AG20443 (cell line): ENCODE results near the gene SLC15A4.
"Not testable (repeated sequence)": the region's sequence is repeated elsewhere in the genome, so short reads cannot be mapped to it uniquely, and the experiment has no call there.

Experiments used
- DNase-seq: peaks from one replicate; pipeline ENCODE4 v3.0.0; 2012; ENCODE audit warnings: low spot score, mixed read lengths

The SLC15A4 gene

DNA sequence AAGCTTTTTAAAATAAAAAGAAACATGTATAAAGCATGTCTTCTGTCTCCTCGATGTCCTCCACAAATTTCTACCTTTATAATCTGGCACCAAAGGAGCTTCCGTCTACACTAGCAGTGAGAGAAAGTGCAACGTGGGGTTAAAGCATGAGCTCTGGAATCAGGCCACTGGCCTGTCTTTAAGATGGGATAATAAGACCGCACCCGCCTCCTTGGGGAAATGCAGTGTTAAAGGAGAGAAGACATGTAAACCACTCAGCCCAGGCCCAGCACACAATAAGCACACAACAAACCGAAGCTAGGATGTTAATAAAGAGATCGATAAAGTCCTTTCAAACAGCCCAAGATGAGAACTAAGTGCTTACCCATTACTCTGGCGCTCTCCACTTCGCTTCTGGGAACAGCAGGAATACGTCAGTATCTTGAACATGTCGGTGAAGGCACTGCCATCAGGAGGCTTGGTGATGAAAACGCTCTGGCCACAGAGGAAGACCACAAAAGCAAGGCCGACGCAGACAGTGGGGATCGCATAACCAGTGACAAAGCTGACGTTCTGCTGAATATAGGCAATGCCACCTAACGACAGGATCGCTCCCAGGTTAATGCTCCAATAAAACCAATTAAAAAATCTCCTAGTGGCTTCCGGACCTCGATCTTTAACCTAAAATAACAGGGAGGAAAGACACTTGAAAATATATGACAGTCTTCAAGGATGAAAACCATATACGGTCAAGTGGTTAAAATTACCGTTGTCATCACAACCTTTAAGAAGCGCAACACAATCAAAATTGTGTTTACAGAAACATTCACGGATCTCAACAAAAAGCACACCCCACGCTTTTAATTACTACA, 9.1 kb downstream of the SLC15A4 start:
- DNase-seq, result no peak

DNA sequence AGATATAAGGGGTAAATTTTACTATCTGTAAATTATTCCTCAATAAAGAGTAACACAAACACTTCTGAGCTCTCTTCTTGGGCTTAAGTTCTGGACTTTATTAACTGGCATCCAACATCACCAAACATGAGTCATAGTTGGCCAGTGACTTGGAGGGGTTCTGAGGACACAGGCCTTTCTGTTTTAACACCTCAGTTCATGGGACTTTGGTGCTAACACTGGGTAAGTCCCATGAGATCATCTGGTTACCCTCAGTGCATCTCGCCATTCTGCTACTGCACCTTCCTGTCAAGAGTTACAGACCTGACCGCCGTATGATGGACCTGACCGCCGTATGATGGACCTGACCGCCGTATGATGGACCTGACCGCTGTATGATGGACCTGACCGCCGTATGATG, 9.9 kb downstream of the SLC15A4 start:
- DNase-seq, result no peak

DNA sequence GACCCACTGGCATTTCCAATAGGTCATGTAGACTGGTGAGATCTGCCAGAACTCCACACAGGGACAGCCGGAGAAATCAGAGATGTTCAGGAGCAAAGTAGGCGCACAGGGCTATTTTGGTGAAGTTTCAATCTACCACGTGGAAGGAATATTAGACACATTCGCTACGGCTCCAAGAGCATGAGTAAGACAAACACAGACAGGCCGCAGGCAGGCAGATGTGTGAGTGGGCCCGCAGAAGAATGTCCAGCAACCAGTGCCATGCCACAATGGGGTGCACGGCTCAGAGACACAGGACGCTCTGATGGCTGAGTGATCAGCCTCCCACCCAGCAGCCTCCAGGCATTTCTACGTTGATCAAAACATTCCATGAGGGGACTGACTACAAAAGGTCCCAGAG, 10.4 kb downstream of the SLC15A4 start:
- peak; percentile 66 for DNase-seq

DNA sequence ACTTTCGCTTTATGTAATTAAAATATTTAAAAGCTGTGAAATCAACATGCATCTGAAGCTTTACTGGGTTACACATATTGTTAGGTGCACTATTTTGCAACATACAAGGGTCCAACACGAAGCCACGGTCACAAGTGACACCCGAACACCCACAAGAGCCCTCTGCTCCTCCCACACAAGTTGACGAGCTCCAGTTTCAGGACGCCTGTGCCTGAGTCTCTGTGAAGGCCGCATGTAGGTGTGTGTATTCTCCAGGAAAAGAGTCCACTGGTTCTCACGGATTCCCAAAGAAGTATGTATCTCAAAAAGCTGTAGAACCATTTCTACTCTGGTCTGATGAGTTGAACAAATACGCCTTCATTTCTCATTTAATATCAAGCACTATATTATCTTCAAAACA, 12.0 kb downstream of the SLC15A4 start:
- no peak for DNase-seq

DNA sequence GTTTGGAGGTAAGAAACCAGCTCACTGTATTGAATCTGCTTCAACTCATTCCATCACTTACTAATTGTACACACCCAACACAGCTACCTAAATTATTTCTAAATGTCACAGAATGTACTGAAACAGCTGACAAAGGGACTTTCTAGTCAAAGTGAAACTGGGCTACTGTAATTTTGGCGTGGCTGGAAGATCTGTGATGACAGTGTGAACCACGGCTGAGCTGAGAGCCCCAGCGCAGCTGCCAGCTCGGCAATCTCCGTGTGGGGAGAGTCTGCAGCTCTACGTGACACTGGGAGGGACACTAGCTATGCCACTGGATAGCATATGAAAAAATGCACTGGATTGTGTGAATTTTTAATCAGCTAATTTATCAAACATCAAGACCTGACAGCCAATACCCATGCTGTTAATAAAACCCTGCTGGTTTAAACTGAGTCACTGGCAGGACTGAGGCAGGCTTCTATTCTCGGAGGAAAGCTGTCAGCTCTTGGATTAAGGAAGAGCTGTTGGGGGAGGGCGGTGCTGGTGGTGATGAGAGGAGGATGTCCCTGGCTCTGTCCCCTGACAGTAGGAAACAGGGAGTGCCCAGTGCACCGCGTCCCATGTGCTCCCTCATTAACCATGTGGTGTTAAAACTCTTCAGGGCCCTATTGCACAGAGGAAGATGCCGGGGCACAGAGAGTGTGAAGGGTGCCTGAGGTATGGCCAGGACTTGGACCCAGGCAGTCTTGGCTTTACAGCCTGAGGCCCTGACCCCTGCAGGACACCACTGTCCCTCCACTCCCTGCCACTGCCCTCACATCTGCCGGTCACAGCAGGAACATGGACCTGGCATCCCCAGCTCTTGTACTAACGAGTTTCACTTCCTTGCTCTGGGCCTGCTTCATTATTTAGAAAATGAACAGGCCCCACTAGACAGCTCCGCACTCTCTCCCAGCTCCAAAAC, 13.3 kb downstream of the SLC15A4 start:
- peak; percentile 69 for DNase-seq

DNA sequence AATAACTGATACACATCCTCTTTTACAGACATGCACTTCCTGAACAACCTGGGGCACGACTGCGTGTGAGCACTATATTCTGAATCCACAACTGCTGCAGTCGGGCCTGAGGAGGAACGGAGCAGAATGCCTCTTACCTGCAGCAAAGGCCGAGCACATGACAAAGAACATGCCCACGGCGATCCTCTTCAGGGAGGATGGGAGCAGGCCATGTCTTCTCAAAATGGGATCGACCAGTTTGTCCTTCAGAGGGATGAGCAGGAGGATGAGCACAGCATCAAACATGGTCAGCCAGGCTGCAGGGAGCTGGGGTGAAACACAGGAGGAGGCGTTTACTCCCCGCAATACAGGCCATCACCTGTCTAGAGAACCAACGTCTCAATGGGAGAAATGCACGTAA, 15.1 kb downstream of the SLC15A4 start:
- no peak for DNase-seq

DNA sequence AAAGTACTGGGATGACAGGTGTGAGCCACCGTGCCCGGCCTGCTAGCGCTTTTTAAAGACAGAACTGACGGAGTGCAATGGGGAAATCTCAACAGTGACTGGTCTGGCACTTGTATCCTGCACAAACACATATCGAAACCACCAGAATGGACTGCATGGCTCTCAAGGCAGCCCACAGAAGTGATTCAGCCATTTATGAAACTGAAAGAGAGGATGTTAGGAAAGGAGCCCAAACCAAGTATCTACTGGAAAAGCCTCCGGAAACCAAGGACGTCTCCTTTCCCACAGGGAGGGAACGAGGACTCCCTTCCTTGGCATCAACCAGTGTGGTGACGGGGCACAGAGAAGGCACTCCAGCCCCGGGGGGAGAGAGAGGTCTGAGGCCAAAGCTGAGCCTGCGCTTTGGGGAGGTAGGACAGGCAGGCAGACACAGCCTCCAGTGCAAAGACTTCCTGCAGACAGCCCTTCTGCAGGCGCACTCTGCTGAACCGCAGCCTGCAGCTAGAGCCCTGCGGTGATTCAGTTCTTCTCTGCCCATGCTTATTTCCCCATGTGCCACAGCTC, 16.5 kb downstream of the SLC15A4 start:
- DNase-seq, result no peak

DNA sequence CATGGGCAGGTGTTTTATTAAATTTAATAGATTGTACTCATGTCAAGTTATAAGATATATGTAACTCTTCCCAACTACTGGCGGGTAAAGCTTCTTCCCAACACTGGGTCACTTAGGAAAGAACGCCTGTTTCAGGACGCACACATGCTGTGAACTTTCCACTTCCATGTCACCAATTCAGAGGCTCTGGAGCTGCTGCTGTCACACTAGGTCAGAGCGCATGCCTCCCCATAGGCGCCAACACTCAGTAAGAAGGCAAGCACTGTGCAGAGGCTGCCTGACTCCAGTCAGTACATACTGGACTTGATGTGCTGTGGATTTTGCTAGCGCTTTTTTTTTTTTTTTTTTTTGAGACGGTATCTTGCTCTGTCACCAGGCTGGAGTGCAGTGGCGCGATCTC, 17.2 kb downstream of the SLC15A4 start:
- DNase-seq, result no peak

DNA sequence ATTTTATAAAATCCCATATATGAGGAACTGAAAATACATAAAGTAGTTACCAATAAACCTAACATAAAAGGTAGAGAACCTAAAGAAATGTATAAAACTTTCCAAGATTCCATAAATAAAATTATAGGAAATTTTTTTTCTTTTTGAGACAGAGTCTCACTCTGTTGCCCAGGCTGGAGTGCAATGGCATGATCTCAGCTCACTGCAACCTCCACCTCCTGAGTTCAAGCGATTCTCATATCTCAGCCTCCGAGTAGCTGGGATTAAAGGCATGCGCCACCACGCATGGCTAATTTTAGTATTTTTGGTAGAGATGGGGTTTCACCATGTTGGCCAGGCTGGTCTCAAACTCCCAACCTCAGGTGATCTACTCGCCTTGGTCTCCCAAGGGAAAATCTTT, 18.4 kb downstream of the SLC15A4 start:
- DNase-seq, result not testable (repeated sequence)

DNA sequence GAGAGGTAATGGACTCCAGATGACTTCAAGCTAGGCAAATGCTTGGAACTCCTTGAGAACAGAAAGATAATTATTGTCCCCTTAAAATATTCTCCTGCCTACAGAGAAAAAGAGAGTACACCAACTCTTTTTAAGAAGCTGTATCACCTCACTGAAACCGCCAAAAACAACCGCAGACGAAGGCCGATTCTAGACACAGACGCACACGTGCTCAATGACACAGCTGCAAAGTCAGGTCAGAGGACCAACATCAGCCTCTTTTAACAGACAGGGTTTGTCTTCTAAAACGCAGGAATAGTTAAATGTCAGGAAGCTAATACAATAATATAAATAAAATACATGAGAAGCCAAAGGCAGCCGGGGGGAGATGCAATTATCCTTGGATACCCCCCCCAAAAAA, 19.0 kb downstream of the SLC15A4 start:
- no peak for DNase-seq

DNA sequence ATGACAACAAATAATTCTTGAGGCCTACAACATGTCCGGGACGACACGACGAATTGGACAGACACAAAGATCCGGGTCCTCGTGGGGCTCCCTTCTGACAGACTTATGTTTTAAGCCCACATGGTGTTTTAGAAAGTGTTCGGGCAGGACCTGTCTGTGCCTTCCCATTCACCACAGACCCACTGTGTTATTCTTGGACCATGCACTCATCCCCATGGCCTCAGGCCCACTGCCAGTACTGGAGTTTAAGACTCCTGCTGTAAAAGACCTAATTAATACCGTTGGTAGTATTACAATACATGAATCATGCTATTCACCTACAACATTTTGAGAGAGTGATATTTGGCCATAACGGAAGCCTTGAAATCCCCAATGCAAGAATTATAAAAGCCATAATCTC, 20.0 kb downstream of the SLC15A4 start:
- no peak for DNase-seq

DNA sequence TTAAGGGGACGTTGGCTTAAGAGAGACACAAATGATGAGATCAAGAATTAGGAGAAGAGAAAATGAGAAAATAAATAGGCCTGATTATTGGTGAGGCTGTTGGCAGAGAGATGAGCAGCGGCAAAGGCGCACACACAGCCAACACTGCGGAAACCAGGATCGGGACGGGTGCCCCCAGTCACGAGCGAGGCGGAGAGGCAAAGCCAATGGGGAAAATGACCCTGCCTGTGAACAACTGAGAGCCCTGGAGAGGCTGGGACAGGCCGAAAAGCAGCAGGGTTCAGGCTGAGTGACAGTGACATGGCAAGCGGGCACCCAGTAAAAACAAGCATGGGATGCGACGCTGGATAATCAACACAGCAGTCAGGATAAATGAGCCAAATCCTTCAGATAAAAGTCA, 21.0 kb downstream of the SLC15A4 start:
- no peak for DNase-seq

DNA sequence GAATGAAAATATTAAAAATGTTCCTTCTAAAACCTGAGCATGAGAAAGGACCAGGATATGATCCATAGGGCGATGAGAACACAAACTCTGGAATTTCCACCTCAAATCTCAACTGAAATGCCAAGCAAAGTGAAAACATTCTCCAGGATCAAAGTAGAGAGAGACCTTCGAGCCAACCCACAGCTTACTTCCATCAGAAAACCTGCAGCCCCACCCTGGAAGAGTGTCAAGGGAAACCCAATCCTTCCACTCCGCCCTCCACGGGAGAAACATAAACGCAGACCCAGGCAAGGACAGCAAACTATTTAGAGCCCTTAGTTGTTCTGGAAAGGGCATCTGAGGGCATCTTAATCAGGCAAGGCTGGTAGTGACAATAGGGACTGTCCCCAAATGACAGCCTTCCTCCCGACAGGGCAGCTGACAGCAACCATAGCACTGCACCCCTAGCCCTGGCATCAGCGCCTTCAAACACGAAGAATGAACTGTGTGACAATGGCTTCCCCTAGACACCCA, 21.8 kb downstream of the SLC15A4 start:
- peak; percentile 52 for DNase-seq

DNA sequence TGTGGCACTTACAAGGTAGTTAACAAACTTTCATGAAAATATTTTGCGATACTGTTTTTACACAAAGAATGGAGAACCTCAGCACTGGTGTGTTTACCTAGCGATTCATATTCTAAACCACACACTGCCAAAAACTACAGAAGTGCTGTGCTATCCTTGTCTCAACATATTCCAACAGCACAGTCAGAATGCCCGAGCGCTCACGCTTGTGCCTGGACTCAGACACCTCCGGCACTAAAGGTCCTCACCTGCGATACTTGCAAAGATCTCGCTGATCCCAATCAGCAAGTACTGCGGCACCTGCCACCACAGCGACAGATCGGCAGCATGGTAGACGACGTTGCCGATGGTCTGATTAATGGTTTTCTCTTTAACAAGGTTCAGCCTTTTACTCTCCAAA, 23.2 kb downstream of the SLC15A4 start:
- DNase-seq, result no peak

DNA sequence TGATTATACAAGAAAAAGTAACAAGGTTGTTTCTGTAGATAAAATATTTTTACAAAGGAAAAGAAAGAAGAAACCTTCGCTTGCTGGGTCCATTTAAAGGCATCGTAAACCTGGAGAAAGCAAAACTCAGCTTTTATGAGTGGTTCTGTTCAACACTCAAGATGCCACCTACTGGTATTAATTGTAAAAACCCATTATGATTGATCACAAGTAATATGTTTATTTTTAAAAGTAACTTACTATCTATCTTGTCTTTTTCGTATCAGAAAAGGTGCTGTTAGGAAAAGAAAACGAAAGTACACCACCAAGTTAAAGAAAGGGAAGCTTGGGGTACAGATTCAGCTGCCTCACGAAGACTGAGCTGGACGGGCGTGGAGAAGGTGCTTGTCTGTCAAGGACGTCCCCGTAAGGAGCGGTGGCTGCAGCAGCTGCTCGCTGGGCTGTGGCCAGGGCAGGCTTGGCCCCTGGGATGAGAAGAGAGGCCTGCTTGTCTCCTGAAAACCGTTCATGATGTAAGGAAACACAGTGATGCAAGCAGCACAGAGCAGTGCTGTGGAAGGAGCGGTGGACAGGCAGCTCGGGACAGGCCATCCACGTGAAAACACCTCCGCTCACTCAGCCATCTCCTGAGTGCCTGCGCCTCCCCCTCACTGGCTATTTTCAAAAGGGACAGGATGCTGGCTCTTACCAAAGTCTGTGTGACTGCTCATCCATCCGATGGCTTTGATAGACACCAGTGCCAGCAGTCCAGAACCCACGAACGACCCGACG, 25.0 kb downstream of the SLC15A4 start:
- DNase-seq, result no peak

DNA sequence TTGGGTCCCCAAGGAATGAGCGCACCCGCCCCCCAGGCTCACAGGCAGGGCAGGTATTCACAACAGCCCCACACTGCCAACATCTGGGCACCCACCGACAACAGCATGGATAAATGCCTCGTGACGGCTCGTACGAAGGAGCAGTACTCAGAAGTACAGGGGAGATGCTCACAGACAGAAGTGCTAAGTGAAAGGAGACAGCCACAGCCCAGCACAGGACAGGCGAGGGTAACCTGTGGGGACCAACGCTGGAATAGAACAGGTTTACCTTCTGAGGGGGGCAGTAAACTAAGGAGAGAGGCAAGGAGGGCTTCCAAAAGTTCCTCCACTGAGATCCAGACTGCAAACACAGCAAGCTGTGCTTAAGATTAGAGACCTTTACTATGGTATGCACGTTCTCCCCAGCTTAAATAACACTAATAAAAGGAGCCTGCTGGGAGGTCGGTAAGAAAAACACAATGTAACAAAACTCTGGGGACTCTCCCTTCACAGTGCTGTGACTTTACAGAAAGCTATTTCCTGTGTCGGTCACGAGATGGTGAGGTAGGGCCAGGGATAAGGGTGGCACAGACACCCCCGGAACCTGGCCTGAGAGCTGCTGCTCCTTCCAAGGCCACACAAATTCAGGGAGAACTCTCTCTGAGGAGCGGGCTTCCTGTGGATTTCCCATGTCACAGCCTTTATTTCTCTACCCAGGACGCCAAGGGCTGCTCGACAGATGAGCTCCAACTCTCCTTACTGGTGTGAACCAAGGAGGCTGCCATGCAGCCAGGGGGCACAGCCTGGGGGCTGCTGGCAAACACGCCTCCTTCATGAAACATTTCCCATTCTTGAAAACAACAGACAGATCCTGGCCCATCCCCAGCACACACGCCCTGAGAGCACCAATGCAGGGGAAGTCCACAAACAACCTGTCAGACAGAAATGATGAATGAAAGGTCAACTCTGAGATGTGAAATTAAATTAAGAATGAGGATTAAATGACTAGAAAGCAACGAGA, 26.3 kb downstream of the SLC15A4 start:
- DNase-seq, result no peak

DNA sequence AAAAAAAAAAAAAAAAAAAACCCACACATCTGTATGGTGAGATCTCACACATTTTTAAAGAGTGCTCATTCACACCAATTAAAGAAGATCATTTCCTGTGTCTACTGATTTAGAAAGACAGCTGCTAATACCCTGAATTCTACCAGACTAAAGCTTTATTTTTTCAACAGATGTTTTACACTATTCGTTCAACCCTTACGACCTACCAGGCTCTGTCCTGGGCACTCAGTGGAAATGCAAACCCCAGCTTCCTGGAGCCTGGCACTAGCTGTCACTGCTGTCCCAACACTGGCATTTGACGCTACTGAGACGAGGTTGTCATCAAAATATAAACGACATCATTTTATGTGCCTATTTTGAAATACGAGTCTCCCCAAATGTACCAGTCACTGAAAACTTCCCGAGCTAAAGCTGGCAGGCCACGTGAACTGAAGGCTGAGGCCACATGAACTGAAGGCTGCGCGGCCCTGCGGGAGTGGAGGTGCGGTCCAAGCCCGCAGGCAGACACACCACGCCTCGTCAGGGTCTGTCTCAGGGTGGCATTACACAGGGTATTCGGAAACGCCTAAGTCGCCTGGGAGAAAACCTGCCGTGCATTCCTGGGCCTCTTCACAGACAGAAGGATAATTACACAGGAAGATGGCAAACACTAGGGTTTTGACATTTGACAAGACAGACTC, 27.2 kb downstream of the SLC15A4 start:
- DNase-seq, result no peak

DNA sequence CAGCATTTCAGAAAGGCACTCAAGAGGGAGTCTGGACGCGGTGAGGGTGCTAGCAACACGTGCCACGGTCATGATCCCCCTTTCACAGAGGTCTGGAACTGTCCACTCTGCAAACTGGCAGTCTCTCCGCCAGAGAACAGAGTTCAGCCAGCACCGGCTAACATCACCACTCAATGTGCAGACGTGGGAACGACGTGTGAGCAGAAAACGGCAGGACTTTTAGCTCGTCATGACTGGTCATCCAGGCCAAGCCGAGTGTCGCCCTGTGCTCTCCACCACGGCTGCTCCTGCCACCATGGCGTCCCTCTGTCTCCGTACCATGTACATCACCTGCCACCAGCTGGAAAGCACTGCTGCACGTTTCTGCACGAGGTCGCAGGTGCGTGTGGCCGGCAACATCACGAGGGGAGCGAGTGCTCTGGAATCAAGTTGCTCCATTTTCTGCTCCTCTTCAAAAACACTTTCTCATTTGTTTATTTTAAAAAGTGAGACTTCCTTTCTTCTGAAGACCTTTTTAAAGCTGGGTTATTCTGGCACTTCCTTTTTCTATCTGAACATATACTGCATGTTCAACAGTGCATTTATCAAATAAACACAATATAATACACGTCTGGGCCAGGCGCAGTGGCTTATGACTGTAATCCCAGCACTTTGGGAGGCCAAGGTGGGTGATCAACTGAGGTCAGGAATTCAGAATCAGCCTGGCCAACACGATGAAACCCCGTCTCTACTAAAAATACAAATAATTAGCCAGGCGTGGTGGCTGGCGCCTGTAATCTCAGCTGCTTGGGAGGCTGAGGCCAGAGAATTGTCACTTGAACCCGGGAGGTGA, 28.0 kb downstream of the SLC15A4 start:
- no peak for DNase-seq
